A549 (cell line): ENCODE measurements around the gene ANKRD28. TPM values are rescaled to one million over a fixed set of nuclear protein-coding genes. Genes with fewer than 3 reads are reported as not detected.

Experiments
- ATAC-seq, 2 experiments: fragments of 200-7000 bp in 1 of 2; fragments of >200 bp in 1 of 2; cut with Nextera tagmentation in 1 of 2; cut with Tn5 transposase in 1 of 2; 3 replicates each; pipeline versions ENCODE4 v1.8.0 to v1.9.1; 2018 to 2020; ENCODE audit warnings: mild to moderate bottlenecking in 1 of 2, moderate library complexity in 1 of 2
- CTCF ChIA-PET: fragments of 300-600 bp; sonication (Branson Sonifier 250); formaldehyde crosslinking; extraction: SDS; loops from one replicate; lab custom pipeline; 2021; ENCODE audit warnings: antibody characterized with exemption, inconsistent platforms; lab: Yijun Ruan, JAX
- POLR2A ChIA-PET: fragments of 350-600 bp; formaldehyde crosslinking; extraction: SDS; loops from one replicate; lab custom pipeline; 2021; ENCODE audit warnings: antibody characterized with exemption, inconsistent platforms; lab: Yijun Ruan, JAX
- DNase-seq, 2 experiments: peaks; one replicate each; pipeline versions ENCODE4 v3.0.0 to v3.0.0-alpha.2; 2011 to 2016; ENCODE audit warnings: low read depth in 1 of 2, low spot score in 1 of 2
- FAIRE-seq: peaks from 2 replicates; lab custom pipeline; 2011; peaks lifted over from hg19 to GRCh38; lab: Jason Lieb, UNC
- H3K27ac ChIP-seq, 2 experiments: fragments of >200 bp; sonication (Bioruptor Twin); formaldehyde crosslinking; 3 replicates each; pipeline ENCODE4 v1.5.1; 2016 to 2017
- H3K4me1 ChIP-seq: fragments of >200 bp; sonication (Bioruptor Twin); formaldehyde crosslinking; 3 replicates; pipeline ENCODE4 v1.6.1; 2016
- H3K4me2 ChIP-seq: fragments of >200 bp; sonication (Bioruptor Twin); formaldehyde crosslinking; 3 replicates; pipeline ENCODE4 v1.6.1; 2016
- H3K4me3 ChIP-seq: fragments of >200 bp; sonication (Bioruptor Twin); formaldehyde crosslinking; 3 replicates; pipeline ENCODE4 v1.5.1; 2016
- H3K9me3 ChIP-seq: fragments of >200 bp; sonication (Bioruptor Twin); formaldehyde crosslinking; 3 replicates; pipeline ENCODE4 v1.6.1; 2016
- BHLHE40 ChIP-seq: IDR thresholded peaks from 2 replicates; pipeline ENCODE4 v1.6.1; 2012; ENCODE audit warnings: low read depth, low read length, inconsistent platforms
- CHD2 ChIP-seq: fragments of 150-350 bp; IDR thresholded peaks from 2 replicates; pipeline ENCODE4 v1.6.1; 2014; ENCODE audit warnings: low read length; ENCODE audit not compliant: partially characterized antibody
- EHF ChIP-seq: fragments of 250-450 bp; sonication (Bioruptor Pico); IDR thresholded peaks from 2 replicates; pipeline ENCODE4 v1.5.0; 2020; ENCODE audit warnings: mild to moderate bottlenecking
- FOSL2 ChIP-seq, 2 experiments: fragments of 450-650 bp in 1 of 2; fragments of >200 bp in 1 of 2; sonication (Bioruptor Twin) in 1 of 2; formaldehyde crosslinking; IDR thresholded peaks; 2 replicates each; pipeline versions ENCODE4 v1.5.0 to v1.6.1; 2016 to 2020; ENCODE audit warnings: mild to moderate bottlenecking in 1 of 2, moderate library complexity in 1 of 2
- FOXS1 ChIP-seq: fragments of 250-450 bp; sonication (Bioruptor Pico); IDR thresholded peaks from 2 replicates; pipeline ENCODE4 v1.5.0; 2020; ENCODE audit warnings: mild to moderate bottlenecking, moderate library complexity
- GATA3 ChIP-seq: IDR thresholded peaks from 2 replicates; pipeline ENCODE4 v1.6.1; 2012; ENCODE audit warnings: borderline replicate concordance
- HDAC2 ChIP-seq: fragments of 200-600 bp; sonication (generic); IDR thresholded peaks from 2 replicates; pipeline ENCODE4 v1.6.1; 2016
- HOXB13 ChIP-seq: fragments of 250-450 bp; sonication (Bioruptor Pico); IDR thresholded peaks from 2 replicates; pipeline ENCODE4 v1.5.0; 2020; ENCODE audit warnings: low read depth, mild to moderate bottlenecking, moderate library complexity
- HOXB5 ChIP-seq: fragments of 250-450 bp; sonication (Bioruptor Pico); IDR thresholded peaks from 2 replicates; pipeline ENCODE4 v1.5.0; 2020; ENCODE audit warnings: mild to moderate bottlenecking, moderate library complexity
- JUN ChIP-seq, 2 experiments: fragments of >200 bp; sonication (Bioruptor Twin); formaldehyde crosslinking; IDR thresholded peaks; 2 replicates in 1 of 2; 3 replicates in 1 of 2; pipeline ENCODE4 v1.6.1; 2016 to 2017
- KDM1A ChIP-seq: fragments of 200-600 bp; sonication (generic); IDR thresholded peaks from 2 replicates; pipeline ENCODE4 v1.6.1; 2016; ENCODE audit warnings: low read depth, mild to moderate bottlenecking
- MAFK ChIP-seq: fragments of 450-650 bp; IDR thresholded peaks from 2 replicates; pipeline ENCODE4 v1.6.1; 2014; ENCODE audit not compliant: partially characterized antibody
- NR3C1 ChIP-seq: fragments of >200 bp; sonication (Bioruptor Twin); formaldehyde crosslinking; IDR thresholded peaks from 3 replicates; pipeline ENCODE4 v1.6.1; 2017
- POLR2A ChIP-seq: IDR thresholded peaks from 2 replicates; pipeline ENCODE4 v1.6.1; 2012; ENCODE audit warnings: mild to moderate bottlenecking, low read length
- RAD21 ChIP-seq, 2 experiments: fragments of >200 bp in 1 of 2; sonication (Bioruptor Twin) in 1 of 2; formaldehyde crosslinking in 1 of 2; IDR thresholded peaks in 1 of 2; conservative IDR thresholded peaks in 1 of 2; 2 replicates in 1 of 2; 3 replicates in 1 of 2; pipeline ENCODE4 v1.6.1; 2012 to 2018; ENCODE audit warnings: inconsistent platforms in 1 of 2
- RARB ChIP-seq: fragments of 250-450 bp; sonication (Bioruptor Pico); IDR thresholded peaks from 2 replicates; pipeline ENCODE4 v1.8.0; 2021; ENCODE audit warnings: mild to moderate bottlenecking, moderate library complexity
- RNF2 ChIP-seq: fragments of 200-600 bp; sonication (generic); IDR thresholded peaks from 2 replicates; pipeline ENCODE4 v1.6.1; 2016; ENCODE audit warnings: low read depth, mild to moderate bottlenecking, antibody characterized with exemption, moderate library complexity, borderline replicate concordance
- SREBF2 ChIP-seq: fragments of 450-650 bp; IDR thresholded peaks from 2 replicates; pipeline ENCODE4 v1.6.1; 2014; ENCODE audit warnings: mild to moderate bottlenecking, moderate library complexity
- TFCP2L1 ChIP-seq: fragments of 250-450 bp; sonication (Bioruptor Pico); IDR thresholded peaks from 2 replicates; pipeline ENCODE4 v1.5.0; 2021; ENCODE audit warnings: mild to moderate bottlenecking
- WGBS: methylation state at CpG from one replicate; pipeline ENCODE4 v1.1.6; 2017; ENCODE audit errors: missing lambda C conversion rate; 5-methylcytosine and 5-hydroxymethylcytosine counted together
- polyA plus RNA-seq, 4 experiments: library from polyadenylated mRNA; depleted of rRNA in 3 of 4; stranded (reverse); fragments of >200 nt; fragmentation: RNase III in 1 of 4; extraction: RNeasy Plus Mini Kit Qiagen cat#74134 plus additional on column Dnase treatment in 1 of 4; gene quantifications; 2 replicates in 3 of 4; 3 replicates in 1 of 4; pipeline ENCODE4 v1.2.3, GENCODE V29; 2011 to 2017
- TF ChIP-seq, protein P1 (sequence below): fragments of 450-650 bp; IDR thresholded peaks from 2 replicates; pipeline ENCODE4 v1.6.1; 2014; ENCODE audit warnings: antibody characterized with exemption
- TF ChIP-seq, protein P2 (sequence below): fragments of 250-450 bp; sonication (Bioruptor Pico); IDR thresholded peaks from 2 replicates; pipeline ENCODE4 v1.5.0; 2021; ENCODE audit warnings: mild to moderate bottlenecking, moderate library complexity, borderline replicate concordance
- TF ChIP-seq, protein P3 (sequence below): IDR thresholded peaks from 2 replicates; pipeline ENCODE4 v1.6.1; 2012; ENCODE audit warnings: low read depth, borderline replicate concordance
- TF ChIP-seq, protein P4 (sequence below): fragments of 150-350 bp; IDR thresholded peaks from 2 replicates; pipeline ENCODE4 v1.6.1; 2014; ENCODE audit warnings: low read depth, mild to moderate bottlenecking, low read length
- TF ChIP-seq, protein P5 (sequence below): IDR thresholded peaks from 2 replicates; pipeline ENCODE4 v1.6.1; 2012

ANKRD28 gene
- polyA plus RNA-seq, 2 of the 4 experiments (the other 2 are of a cell fraction) = 29.9 to 72.0 TPM

DNA sequence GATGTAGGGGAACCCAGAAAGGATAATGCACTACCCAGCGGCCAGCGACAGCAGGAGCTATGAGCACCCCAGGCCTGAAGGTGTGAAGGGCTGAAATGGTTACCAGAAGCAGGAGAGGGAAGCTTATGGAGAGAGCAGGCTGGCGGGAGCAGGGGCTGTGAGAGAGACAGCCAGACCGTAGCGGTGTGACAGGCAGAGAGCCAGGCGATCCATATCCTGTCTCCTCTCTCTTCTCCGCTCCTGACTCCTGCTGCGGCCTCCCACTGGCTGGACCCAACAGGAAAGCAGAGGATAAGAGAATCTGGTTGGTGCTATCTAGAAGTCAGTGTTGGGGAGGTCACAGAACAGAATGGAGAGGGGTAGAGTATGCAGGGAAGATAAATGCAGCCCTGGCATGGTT is 146.4 kb downstream of the ANKRD28 start (continued):
- TF ChIP-seq, protein P1, sequence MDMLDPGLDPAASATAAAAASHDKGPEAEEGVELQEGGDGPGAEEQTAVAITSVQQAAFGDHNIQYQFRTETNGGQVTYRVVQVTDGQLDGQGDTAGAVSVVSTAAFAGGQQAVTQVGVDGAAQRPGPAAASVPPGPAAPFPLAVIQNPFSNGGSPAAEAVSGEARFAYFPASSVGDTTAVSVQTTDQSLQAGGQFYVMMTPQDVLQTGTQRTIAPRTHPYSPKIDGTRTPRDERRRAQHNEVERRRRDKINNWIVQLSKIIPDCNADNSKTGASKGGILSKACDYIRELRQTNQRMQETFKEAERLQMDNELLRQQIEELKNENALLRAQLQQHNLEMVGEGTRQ = no peak
- TF ChIP-seq RAD21 (conservative IDR thresholded peaks at IDR 0.05 in 1 of 2, IDR thresholded peaks at IDR 0.05 in 1 of 2) (no peak), MAFK (no peak), RNF2 (no peak)
- TF ChIP-seq, protein P2, sequence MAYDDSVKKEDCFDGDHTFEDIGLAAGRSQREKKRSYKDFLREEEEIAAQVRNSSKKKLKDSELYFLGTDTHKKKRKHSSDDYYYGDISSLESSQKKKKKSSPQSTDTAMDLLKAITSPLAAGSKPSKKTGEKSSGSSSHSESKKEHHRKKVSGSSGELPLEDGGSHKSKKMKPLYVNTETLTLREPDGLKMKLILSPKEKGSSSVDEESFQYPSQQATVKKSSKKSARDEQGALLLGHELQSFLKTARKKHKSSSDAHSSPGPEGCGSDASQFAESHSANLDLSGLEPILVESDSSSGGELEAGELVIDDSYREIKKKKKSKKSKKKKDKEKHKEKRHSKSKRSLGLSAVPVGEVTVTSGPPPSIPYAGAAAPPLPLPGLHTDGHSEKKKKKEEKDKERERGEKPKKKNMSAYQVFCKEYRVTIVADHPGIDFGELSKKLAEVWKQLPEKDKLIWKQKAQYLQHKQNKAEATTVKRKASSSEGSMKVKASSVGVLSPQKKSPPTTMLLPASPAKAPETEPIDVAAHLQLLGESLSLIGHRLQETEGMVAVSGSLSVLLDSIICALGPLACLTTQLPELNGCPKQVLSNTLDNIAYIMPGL (CRISPR knock-in tag) = no peak

DNA sequence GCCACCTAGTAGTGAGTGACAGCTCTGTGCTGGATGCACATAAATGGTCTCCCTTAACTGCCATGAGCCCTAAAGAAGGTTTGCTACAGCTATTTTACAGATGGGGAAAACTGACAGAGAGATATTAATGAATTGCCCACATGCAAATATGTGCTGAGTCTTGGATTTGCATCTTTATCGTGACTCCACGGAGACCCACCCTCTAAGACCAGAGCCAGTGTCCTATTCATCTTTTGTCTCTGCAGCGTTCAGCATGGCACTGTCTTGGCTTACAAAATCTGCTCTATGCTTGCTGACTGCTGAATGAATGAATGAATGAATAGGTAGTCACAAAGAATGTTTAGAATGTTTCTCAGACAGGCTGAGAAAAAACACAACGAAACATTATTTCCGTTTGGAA is 147.9 kb downstream of the ANKRD28 start:
- Histone ChIP-seq H3K9me3 (peaks cover 2% of the 10 kb centered on the region; the same call in 2 of the 3 replicates), H3K4me3 (no peak overlapping the region), H3K4me2 (no peak overlapping the region), H3K27ac (peak overlapping the region in 1 of 2 experiments; percentile 82; a peak in 1 of 6 replicates), H3K4me1 (peaks cover 31% of the 10 kb centered on the region)
- WGBS = 91% methylated on average over 5 of the region's 5 CpGs
- POLR2A ChIA-PET = interaction anchor here (1.2 kb wide), 1 partner anchor 49 kb away, joined by 5 read pairs; the partner anchor contains the start of genes BTD and HACL1
- ATAC-seq = no peak
- CTCF ChIA-PET = interaction anchor here (0.9 to 5.3 kb wide), 5 partner anchors 15 to 1234 kb away, joined by 3 to 27 read pairs (median 5); no protein-coding TSS in a partner anchor
- DNase-seq = no peak
- no peak for FAIRE-seq
- TF ChIP-seq KDM1A = no peak
- TF ChIP-seq, protein P3, sequence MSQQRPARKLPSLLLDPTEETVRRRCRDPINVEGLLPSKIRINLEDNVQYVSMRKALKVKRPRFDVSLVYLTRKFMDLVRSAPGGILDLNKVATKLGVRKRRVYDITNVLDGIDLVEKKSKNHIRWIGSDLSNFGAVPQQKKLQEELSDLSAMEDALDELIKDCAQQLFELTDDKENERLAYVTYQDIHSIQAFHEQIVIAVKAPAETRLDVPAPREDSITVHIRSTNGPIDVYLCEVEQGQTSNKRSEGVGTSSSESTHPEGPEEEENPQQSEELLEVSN = no peak

DNA sequence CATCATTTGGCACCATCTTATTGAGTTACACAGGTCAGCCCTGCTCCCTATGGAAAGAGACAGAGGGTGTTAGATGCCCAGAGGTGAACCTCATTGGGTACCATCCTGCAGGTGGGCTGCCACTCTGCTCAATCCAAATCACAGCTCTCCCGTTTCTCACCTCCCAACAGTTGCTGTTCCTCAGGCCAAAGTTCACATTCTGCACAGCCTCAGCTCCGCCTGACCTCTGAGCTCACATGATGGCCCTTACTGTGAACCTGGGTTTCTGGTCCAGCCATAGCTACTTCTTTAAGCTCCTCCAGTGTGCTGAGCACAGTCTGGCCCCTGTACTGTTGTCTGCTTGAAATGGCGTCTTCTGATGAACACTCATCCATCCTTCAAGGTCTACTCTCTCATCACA is 148.4 kb downstream of the ANKRD28 start:
- DNase-seq (no peak), ATAC-seq (no peak), FAIRE-seq (no peak)
- no peak for TF ChIP-seq HOXB5
- TF ChIP-seq GATA3 = no peak
- TF ChIP-seq EHF = no peak
- TF ChIP-seq, protein P4, sequence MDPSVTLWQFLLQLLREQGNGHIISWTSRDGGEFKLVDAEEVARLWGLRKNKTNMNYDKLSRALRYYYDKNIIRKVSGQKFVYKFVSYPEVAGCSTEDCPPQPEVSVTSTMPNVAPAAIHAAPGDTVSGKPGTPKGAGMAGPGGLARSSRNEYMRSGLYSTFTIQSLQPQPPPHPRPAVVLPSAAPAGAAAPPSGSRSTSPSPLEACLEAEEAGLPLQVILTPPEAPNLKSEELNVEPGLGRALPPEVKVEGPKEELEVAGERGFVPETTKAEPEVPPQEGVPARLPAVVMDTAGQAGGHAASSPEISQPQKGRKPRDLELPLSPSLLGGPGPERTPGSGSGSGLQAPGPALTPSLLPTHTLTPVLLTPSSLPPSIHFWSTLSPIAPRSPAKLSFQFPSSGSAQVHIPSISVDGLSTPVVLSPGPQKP = no peak
- TF ChIP-seq FOSL2 (IDR thresholded peaks at IDR 0.05) = no peak
- no peak for TF ChIP-seq FOSL2 (CRISPR knock-in tag; IDR thresholded peaks at IDR 0.05)
- TF ChIP-seq SREBF2 = no peak
- TF ChIP-seq HOXB13 (CRISPR knock-in tag) = no peak
- no peak for TF ChIP-seq POLR2A
- TF ChIP-seq, protein P1 = no peak
- no peak for TF ChIP-seq TFCP2L1 (CRISPR knock-in tag)
- no peak for TF ChIP-seq JUN (IDR thresholded peaks at IDR 0.05)
- no peak for TF ChIP-seq BHLHE40
- no peak for TF ChIP-seq HDAC2
- TF ChIP-seq FOXS1 (CRISPR knock-in tag) = no peak
- no peak for TF ChIP-seq CHD2
- no peak for TF ChIP-seq NR3C1
- no peak for TF ChIP-seq RARB (CRISPR knock-in tag)
- TF ChIP-seq, protein P5, sequence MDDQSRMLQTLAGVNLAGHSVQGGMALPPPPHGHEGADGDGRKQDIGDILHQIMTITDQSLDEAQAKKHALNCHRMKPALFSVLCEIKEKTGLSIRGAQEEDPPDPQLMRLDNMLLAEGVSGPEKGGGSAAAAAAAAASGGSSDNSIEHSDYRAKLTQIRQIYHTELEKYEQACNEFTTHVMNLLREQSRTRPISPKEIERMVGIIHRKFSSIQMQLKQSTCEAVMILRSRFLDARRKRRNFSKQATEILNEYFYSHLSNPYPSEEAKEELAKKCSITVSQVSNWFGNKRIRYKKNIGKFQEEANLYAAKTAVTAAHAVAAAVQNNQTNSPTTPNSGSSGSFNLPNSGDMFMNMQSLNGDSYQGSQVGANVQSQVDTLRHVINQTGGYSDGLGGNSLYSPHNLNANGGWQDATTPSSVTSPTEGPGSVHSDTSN = no peak
- ChIA-PET CTCF (interaction anchor here (0.8 to 5.3 kb wide), 5 partner anchors 10 to 1234 kb away, joined by 3 to 27 read pairs (median 5); no protein-coding TSS in a partner anchor), POLR2A (interaction anchor here (1.2 kb wide), 1 partner anchor 48 kb away, joined by 5 read pairs; the partner anchor contains the start of genes BTD and HACL1)
- H3K4me3 ChIP-seq = no peak overlapping the region
- peak overlapping the region in 1 of 2 experiments; percentile 82; a peak in 2 of 6 replicates for H3K27ac ChIP-seq
- H3K4me2 ChIP-seq = no peak overlapping the region
- H3K4me1 ChIP-seq = peaks cover 31% of the 10 kb centered on the region
- H3K9me3 ChIP-seq = no peaks in the 10 kb centered on the region
- 97% methylated on average over 3 of the region's 3 CpGs for WGBS
